ENCODE data around the gene AGFG2.

DNA sequence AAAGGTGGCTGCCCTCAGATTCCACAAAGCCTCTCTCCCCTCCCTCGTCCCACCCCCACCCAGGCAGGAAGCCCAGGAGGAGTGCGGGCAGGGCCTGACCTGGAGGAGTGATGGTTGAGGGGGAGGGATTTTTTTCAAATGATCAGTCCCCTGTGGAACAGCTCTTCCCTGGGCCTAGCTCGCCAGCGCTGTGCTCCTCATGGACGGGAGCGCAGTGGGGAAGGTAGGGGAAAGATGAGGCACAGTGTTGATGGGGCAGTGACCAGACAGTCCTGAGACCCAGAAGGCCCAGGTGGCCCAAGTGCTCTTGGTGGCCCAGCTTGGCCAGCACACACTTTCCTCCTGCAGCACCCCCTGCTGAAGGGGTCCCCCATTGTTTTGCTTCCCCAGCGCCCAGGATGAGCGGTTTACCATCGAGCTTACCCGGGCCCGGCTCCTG lies 26.1 kb downstream of the AGFG2 start:
- TF ChIP-seq, protein P1, sequence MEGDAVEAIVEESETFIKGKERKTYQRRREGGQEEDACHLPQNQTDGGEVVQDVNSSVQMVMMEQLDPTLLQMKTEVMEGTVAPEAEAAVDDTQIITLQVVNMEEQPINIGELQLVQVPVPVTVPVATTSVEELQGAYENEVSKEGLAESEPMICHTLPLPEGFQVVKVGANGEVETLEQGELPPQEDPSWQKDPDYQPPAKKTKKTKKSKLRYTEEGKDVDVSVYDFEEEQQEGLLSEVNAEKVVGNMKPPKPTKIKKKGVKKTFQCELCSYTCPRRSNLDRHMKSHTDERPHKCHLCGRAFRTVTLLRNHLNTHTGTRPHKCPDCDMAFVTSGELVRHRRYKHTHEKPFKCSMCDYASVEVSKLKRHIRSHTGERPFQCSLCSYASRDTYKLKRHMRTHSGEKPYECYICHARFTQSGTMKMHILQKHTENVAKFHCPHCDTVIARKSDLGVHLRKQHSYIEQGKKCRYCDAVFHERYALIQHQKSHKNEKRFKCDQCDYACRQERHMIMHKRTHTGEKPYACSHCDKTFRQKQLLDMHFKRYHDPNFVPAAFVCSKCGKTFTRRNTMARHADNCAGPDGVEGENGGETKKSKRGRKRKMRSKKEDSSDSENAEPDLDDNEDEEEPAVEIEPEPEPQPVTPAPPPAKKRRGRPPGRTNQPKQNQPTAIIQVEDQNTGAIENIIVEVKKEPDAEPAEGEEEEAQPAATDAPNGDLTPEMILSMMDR (conservative IDR thresholded peaks at IDR 0.05; ENCODE audit: low read depth, low read length): no peak
- no peak for TF ChIP-seq EZH2 (IDR thresholded peaks at IDR 0.05; ENCODE audit: borderline replicate concordance, low read depth, low read length, poor library complexity, severe bottlenecking)

Data from A673 (cell line).